Erythroblast (primary cell): ENCODE data around the gene DNAH17.

Experiments used
- DNase-seq, 2 experiments: peaks; one replicate each; lab custom pipeline; 2025; lab: John Stamatoyannopoulos, UW
- GATA1 ChIP-seq: IDR thresholded peaks from 2 replicates; pipeline ENCODE4 v1.6.1; 2011; ENCODE audit warnings: low read depth, mild to moderate bottlenecking, control low read depth, low read length, moderate library complexity
- POLR2A ChIP-seq: IDR thresholded peaks from 2 replicates; pipeline ENCODE4 v1.6.1; 2011; ENCODE audit warnings: mild to moderate bottlenecking, low read length

DNAH17 gene

DNA sequence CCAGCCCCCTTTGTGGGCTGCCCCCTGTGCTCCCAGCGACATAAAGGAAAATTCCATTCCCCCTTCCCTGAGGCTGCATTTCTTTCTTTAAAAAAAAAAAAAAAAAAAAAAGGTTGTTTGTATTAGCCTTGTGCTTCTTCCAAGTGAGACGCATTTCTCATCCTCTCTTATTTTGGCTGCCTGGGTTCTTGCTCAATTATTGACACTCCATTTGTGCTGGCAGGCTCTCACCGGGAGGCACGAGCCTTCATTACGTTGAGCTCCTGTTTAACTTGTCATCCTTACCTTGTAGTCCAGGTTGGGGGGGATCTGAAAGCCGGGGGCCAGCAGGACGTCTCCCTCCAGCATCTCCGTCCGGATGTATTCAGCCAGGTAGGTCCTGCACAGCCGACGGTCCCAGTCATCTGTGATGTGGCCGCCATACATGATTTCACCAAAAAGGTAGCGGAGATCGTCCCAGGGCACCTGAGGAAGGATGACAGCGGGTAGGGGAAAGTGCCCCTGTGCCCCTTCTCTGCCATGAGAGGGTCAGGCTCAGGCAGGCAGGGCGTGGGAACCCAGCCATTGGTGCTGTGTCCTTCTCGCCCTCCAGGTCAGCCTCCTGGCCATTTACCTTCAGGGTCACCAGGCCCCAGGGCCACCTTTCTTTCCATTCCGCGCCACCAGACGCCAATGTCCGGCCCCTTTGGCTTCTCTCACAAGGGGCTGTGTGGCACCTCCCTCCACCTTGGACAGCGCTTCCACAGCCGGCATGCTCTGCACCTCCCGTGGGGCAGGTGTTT lies 148.2 kb downstream of the DNAH17 start:
- TF ChIP-seq GATA1 (no peak), POLR2A (no peak)
- DNase-seq = no peak

DNA sequence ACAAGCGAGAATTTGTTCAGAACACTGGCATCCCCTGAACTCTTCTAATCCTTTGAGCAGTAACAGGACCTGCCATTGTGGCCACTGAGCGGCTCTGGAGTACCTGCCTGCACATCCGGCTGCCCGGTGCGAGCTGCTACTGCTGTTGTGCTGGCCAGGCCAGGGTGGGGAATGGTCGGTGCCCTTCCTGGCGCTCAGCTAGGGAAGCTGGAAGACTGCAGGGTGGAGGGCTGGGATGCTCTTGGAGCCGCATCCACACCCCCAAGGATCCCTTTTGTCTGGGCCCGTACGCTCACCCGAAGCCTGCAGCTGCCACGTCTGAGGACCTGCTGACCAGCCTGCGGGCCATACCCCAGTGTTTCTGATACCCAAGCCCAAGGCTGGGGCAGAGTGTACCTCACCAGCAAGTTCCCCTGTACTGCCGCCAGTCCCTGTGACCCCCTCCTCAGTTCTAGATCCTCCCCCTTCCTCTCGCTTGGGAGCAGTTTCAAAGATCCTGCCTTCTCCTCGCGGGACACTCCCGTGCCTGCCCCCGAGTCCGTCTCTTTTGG lies 149.1 kb downstream of the DNAH17 start:
- TF ChIP-seq POLR2A = no peak
- no peak for TF ChIP-seq GATA1
- DNase-seq = no peak

DNA sequence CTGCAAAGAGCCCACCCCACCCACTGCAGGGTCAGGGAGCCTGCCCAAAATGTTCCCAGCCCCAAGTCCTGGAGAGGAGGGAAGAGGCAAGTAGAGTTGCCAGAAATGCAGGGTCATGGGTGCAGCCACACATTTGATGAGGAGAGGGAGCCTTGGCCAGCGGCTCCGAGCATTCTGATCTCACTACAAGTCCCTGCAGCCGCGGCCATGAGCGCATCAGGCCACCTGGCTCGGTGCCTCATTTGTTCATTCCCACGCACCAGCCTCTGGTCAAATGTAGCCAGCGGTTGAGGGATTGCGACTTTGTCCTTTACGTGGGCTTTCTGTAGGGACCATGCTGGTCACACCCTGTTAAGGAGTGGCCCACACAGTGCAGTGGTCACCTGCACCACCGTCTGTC lies 150.1 kb downstream of the DNAH17 start:
- no peak for TF ChIP-seq POLR2A
- TF ChIP-seq GATA1 = no peak
- no peak for DNase-seq

DNA sequence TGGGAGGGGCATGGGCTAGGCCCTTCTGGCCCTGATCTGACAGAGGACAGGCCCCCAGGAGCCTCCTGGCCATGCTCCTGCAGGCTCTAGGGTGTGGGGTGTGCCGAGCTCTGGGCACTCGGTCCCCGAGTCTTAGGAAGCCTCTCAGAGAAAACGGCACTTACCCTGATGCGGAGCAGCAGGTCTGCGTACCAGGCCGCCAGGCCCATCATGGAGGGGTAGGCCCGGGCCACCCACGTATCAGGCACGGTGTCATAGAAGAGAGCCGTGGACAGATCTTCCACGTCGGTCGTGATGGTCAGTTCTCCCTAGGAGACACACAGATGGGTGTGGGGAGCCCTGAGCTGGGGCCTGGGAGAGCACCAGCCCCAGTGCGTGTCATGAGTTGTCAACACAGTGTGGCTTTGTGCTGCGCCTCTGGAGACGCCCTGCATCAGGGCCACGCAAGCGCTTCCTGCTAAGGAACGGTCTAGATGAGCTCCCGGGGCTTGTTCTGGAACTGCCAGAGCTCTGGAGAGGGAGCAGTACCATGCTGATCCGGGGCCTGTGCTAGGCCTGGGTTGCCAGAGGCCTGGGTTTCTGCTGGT lies 150.8 kb downstream of the DNAH17 start:
- TF ChIP-seq GATA1 (no peak), POLR2A (no peak)
- no peak for DNase-seq

DNA sequence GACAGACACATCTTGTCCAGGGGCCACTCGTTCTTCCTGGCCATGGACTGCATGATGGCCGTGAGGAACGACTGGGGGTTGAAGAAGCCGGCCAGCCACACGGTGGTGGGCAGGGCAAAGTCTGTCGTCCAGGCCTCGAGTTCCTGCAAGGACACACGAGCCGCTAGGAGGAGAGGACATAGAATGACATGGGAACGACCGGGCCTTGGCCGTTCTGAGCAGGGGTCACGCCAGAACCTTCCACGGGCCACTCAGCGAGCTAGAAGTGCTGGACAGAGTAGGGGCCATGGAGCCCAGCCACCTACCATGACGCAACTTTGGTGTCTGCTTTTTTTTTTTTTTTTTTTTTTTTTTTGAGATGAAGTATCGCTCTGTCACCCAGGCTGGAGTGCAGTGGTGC lies 151.8 kb downstream of the DNAH17 start:
- TF ChIP-seq GATA1 (no peak), POLR2A (no peak)
- no peak for DNase-seq

DNA sequence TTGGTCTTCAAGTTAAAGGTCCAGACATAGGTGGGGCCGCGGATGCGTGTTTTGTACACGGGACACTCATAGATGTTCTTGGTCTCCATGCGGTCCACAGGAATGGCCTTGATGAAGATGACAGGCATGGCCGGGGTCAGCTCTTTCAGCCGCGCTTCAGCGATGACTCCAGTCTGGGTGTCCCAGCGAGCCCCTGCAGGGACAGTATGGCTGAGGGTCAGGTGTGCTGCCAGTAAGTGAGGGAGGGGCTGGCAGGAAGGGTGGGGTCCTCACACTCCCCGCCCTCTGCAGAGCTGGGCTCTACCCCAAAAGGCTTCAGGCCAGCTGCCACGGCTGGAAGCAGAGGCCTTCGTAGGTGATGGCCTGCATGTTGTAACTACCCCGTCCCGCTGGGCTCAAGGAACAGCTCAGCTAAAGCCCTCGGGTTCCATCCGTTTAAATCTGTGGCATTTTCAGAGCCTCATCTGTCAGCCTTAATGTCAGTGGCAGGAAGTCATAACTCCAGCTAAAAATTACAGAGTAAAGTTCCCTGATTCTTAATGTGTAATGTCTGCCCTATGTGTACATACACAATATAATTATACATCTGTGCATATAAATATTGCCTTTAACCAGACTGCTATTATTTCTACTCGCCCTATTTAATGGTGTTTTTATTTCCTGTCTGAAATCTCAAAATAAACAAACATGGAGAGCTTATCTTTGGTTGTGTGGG lies 153.1 kb downstream of the DNAH17 start:
- no peak for TF ChIP-seq GATA1
- no peak for TF ChIP-seq POLR2A
- DNase-seq = no peak

DNA sequence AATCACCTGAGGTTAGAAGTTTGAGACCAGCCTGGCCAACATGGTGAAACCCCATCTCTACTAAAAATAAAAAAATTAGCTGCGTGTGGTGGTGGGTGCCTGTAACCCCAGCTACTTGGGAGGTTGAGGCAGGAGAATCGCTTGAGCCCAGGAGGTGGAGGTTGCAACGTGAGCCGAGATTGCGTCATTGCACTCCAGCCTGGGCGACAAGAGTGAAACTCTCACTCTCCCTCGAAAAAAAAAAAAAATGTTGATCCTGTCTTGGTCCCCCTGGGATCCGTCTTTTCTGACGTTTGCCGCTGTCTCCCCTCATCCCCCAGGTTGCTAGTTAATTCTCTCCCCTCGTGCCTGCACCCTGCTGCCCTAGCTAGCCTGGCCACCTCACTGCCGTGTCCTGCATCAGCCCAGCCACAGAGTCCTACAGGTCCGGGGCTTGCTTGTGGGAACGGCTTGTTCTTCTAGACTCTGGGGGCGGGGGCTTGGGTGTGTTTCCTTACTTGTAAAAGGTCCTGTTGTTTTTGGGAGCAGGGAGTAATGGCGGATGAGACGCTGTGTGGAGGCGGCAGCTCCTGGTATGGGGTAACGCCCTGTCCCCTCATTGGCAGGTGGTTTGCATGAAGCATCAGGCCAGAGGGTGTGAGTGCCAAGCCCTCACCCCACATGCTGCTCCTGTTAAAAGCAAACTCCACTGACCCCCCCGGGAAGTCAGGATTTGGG lies 154.2 kb downstream of the DNAH17 start:
- DNase-seq = no peak
- no peak for TF ChIP-seq POLR2A
- no peak for TF ChIP-seq GATA1

DNA sequence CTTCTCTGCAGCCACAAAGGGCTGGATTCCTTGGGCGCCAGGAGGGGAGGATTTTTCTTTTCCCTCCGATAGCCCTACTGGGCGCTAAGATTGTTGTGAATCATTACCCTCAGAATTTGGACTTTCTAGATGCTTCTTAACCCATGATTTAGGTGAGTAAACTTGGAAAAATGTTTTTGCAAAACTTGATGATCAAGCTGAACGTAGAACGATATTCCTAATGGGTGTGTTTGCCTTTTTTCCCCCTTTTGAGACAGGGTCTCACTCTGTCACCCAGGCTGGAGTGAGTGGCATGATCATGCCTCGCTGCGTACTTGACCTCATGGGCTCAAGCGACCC lies 155.0 kb downstream of the DNAH17 start:
- TF ChIP-seq GATA1 = no peak
- TF ChIP-seq POLR2A = no peak
- no peak for DNase-seq

DNA sequence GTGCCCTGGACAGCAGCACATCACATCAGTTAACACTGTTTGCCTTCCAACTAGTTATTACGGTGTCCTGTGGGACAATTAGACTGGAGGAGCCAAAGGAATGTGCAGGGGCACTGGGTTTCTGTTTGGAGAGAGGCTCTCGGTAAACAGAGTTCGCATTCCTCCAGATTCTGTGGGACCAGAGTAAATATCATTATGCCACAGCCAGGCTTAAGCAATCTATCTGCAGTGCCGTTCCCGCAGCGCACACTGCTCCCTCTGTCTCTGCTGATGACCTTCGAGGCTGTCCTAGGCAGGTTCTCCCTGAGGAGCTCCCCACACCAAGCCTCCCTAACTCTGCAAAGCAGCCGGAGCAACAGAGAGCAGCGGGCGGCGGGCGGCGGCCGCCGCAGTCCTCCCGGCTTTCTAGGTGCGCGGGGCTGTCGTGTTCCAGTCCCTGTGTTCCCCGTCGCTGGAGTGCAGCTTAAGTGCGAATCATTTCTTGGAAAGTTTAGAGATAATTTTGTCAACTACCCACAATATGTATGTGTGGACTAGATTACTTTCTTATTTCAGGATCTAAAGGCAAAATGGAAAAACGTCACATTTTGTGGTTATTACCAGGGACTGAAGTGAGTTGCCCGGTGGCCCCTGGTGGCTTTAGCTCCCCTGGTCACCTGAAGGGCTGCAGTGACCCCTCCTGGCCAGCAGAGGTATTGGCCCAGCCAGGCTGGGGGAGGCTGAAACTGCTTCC lies 155.5 kb downstream of the DNAH17 start:
- peak; percentile 72 to 83 for DNase-seq
- TF ChIP-seq GATA1 = no peak
- no peak for TF ChIP-seq POLR2A

DNA sequence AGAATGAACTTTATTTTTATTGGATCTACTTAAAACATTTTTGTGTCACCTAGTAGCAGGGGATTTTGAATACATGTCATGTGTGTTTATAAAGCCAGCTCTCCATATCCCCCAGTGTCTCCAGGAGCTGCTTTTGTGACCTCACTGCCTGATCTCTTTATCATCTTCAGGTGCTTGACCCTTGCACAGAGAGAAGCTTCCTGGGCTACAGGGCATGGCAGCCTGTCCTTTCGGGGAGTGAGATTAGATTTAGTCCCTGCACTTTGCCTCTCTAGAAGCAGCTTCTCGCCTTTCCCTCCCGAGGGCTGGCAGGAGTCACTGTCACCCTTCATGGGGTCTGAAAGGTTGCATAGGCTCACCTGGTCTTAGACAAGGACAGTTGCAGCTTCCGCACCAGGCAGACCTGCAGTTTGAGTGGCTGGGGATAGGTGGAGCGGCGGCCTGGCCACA lies 156.1 kb downstream of the DNAH17 start:
- no peak for DNase-seq
- TF ChIP-seq POLR2A (no peak), GATA1 (no peak)

DNA sequence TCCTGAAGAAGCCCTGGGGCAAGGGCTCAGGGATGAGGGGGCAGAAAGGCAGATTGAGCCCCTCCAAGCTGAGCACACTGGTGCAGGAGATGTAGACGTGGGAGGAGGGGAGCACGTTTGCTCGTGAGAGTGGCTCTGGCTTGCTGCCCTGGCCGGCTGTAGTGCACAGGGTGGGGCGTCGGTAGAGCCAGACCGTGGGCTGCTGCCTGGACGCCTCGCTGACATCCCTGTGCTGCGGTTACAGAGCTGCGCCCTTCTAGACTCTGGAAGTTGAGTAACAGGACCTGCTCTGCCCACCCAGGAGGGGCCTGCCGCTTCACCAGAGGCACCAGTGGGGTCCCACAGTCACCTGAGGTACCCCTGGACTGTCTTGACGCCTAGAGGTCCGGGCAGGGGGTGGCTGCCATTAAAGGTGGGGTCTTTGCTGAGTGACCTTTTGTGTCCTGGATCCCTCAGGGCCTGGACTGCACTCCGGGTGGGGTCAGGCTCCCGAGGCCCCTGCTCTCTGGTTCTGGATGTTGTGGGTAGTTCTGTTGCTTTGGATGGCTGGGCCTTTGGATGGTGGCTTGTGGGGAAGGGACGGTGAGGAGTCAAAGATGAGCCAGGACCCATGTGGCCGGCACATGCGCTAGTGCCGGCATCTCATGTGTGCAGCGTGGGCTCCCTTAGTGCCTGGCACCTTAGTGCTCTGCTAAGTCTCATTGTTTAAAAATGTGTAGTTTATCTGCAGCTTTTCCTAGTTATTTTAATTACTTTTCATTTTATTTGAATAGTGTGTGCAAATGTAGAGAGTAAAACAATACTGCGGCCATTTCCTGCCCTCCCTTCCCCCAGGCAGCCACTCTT lies 157.0 kb downstream of the DNAH17 start:
- DNase-seq = no peak
- no peak for TF ChIP-seq GATA1
- no peak for TF ChIP-seq POLR2A
